Measurements from ENCODE around the gene C10orf53.
"Not testable (repeated sequence)": the region's sequence is repeated elsewhere in the genome, so short reads cannot be mapped to it uniquely, and the experiment has no call there.

Gene C10orf53

DNA sequence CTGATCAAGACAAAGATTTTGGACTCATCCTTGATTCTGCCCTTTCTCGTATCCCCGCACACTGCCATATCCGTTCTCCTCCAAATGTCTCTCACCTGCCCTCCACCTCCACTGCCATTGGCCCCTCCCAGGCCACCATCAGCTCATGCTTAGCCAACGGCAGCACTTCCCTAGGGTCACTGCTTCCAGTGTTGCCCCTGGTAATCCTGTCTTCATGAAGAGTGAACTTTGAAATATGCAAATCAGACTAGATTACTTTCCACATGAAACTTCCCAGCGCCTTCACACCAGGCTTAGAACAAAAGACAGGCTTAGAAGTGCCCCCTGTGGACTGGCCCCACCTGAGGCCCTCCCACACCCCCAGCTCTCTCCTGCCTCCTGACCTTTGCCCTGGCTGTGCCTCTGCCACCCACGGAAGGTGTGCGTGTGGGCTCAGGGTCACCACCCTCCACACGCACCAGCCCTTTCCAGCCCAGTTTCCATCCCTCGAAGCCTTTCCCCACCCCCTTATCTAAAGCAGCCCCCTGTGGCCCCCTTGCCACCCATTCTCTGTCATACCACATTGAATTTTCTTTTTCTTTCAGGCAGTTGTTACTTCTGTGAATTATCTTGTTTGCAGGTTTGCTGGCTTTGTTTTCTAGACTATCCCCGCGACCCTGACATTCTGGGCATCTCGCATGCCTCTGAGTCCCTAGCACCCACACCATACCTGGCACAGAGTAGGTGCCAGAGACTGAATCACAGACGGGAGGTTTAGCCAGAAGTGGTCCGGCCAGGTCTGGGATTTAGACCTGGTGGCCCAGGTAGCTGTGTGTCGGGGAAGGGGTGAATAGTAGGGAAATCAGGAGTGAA lies 26.8 kb upstream of the C10orf53 start:
- no peak for DNase-seq

GRCh38 chr10:49653273-49653929 lies 26.1 kb upstream of the C10orf53 start:
- DNase-seq: no peak

GRCh38 chr10:49654036-49654693 lies 25.3 kb upstream of the C10orf53 start:
- DNase-seq: no peak

- no peak for DNase-seq
Observed at GRCh38 chr10:49655099-49655498, 24.4 kb upstream of the C10orf53 start.

GRCh38 chr10:49656845-49657493 lies 22.5 kb upstream of the C10orf53 start:
- DNase-seq: no peak

DNA sequence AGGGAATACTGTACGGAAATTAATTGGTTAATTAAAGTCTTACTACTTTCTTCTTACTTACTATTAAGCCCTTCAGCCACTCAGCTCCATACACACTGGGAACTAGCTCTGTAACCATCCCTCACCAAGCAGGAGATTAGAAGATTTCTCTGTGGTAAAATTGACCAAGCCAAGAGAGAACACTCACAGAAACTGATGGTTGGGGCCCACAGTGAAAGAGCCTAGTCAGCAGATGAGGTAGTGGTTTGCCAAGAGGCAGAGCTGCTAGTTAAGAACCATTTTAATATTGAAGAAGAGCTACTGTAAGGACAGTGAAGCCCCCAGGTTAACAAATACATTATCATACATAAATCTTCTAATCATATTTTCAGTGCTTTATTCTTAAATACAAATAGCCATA lies 21.8 kb upstream of the C10orf53 start:
- no peak for DNase-seq

GRCh38 chr10:49661140-49661856 lies 18.2 kb upstream of the C10orf53 start:
- DNase-seq: no peak

- no peak for DNase-seq
Observed at GRCh38 chr10:49662169-49662830, 17.2 kb upstream of the C10orf53 start.

- no peak for DNase-seq
Observed at GRCh38 chr10:49663596-49663995, 15.9 kb upstream of the C10orf53 start.

DNA sequence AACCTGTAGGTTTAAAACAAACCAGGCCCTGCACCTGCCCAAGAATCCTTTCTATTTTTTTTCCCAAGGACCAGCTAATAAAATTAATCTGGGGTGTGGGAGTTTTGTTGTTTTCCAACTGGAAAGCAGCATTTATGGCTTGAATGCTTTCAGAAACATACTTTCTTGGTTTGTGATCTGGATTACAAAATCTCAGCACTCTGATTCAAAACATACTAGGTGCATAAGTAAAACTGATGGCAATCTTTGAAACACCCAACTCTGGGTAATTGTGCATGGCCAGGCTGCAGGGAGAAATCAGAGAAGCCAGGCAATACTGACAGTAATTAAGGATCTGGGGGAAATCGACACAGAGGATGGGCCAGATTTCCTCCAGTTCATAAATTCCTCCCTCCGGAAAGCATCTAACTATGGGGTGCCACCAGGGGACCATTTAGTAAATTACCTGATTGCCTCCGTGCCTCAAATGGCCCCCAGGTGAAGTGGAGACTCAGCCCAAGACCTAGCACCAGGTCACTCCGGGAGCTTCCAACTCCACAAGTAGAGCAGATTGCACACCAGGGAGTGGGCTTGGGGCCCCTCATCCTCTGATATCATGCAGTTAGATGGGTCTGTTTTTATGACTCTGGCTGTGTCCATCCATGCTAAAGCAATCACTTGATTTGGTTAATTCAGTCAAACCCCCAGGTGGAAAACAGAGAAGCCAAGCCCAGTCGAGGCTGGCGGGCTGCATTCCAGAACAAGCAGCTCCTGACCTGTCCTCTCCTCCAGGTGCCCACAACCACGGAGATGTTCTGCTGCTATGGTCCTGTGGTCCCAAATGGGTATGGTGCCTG lies 15.2 kb upstream of the C10orf53 start:
- no peak for DNase-seq

GRCh38 chr10:49664842-49665355 lies 14.6 kb upstream of the C10orf53 start:
- no peak for DNase-seq

GRCh38 chr10:49666054-49666615 lies 13.3 kb upstream of the C10orf53 start:
- no peak for DNase-seq

- no peak for DNase-seq
Observed at GRCh38 chr10:49666685-49667084, 12.8 kb upstream of the C10orf53 start.

GRCh38 chr10:49667991-49668390 lies 11.5 kb upstream of the C10orf53 start:
- DNase-seq: no peak

GRCh38 chr10:49668684-49669083 lies 10.8 kb upstream of the C10orf53 start:
- no peak for DNase-seq

- no peak for DNase-seq
Observed at GRCh38 chr10:49678827-49679479, 498 bp upstream of the C10orf53 start.

DNA sequence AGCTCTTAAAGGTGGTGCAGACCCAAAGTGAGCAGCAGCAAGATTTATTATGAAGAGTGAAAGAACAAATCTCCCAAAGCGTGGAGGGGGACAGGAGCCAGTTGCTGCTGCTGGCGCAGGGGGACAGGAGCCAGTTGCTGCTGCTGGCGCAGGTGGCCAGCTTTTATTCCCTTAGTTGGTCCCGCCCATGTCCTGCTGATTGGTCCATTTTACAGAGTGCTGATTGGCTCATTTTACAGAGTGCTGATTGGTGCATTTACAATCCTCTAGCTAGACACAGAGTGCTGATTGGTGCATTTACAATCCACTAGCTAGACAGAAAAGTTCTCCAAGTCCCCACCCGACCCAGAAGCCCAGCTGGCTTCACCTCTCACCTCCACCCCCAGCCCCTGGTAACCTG lies 3.0 kb downstream of the C10orf53 start:
- not testable (repeated sequence) for DNase-seq

DNA sequence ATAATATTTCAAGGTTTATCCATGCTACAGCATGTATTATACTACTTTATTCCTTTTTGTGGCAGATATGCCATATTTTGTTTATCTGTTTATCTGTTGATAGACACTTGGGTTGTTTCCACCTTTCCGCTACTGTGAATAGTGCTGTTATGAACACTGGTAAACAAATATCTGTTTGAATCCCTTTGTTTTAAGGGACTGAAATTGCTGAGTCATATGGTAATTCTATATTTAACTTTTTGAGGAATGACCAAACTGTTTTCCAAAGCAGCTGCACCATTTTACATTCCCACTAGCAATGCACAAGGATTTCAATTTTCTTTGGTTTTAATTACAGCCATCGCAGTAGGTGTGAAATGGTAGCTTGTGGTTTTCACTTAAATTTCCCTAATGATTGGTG lies 3.4 kb downstream of the C10orf53 start:
- DNase-seq: no peak

DNA sequence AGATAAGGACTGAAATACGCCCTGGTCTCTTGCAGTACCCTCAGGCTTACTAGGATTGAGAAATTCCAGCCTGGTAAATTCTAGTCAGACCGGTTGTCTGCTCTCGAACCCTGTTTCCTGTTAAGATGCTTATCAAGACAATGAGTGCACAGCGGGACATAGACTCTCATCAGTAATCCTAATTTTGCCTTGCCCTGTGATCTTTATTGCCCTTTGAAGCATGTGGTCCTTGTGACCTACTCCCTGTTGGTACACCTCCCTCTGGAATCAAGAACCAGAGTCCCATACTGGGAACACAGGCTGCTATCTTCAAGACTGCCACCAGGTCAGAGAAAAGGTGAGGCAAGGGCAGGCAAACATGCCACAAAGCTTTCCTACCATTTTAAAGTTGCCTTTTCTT lies 7.2 kb downstream of the C10orf53 start:
- no peak for DNase-seq

DNA sequence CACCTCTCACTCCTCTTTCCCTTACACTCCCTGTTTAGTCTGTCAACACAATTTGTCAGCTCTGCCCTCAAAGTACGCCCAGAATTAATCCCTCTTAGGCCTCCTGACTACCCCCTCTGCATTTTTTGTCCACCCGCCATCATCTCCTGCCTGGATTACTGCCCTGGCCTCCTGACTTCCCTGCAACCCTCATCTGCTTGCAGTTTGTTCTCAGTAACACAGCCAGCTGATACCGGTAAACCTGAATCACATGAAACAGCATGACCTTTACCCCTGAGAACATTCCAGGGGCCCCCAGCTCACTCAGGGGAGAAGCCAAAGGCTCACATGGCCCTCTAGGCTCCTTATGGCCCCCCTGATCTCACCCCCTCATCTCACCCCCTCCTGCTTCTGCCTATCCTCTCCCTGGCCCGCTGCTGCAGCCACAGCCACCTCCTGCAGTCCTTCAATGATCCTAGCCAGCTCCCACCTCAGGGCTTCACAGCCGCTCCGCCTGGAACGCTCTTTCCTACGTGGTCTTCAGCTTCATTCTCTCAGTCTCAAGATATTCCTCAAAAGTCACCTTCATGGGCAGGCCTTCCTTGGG lies 8.9 kb downstream of the C10orf53 start:
- DNase-seq: no peak
